ENCODE results near the gene TMEM35B. TPM values are rescaled to one million over a fixed set of nuclear protein-coding genes. Genes with fewer than 3 reads are reported as not detected.

The TMEM35B gene
- total RNA-seq, 1 experiment from 2014 or later: 18.7 TPM

- H3K27ac ChIP-seq (ENCODE audit: low read length): peak overlapping the region; percentile 97
- CTCF ChIA-PET: no interaction called here
- H3K9me3 ChIP-seq (ENCODE audit: control insufficient read depth, insufficient read depth, low read depth, low read length): peaks cover 19% of the 10 kb centered on the region; the same call in 1 of the 2 replicates
- H3K4me3 ChIP-seq (ENCODE audit: low read depth in 2 of 2, low read length in 2 of 2): peak overlapping the region; percentile 91 to 94
- no peak for ATAC-seq
- H3K36me3 ChIP-seq (ENCODE audit: control insufficient read depth, insufficient read depth, low read length): peaks cover 4% of the 10 kb centered on the region; the same call in 1 of the 2 replicates
- POLR2A ChIA-PET: no interaction called here
- BruUV-seq (replicated peaks): TSS peak; percentile 77
- DNase-seq (ENCODE audit: low read depth, low spot score): no peak
- TF ChIP-seq SIN3A (IDR thresholded peaks at IDR 0.05; ENCODE audit: borderline replicate concordance, insufficient read depth, low read depth, low read length): no peak
- in situ Hi-C loops (cut with HindIII; ENCODE audit: low pct_unique_long_range_greater_than_20kb, low sequenced_read_pairs): no loop called here
- H3K4me1 ChIP-seq (ENCODE audit: control insufficient read depth, insufficient read depth, low read length): peaks cover 13% of the 10 kb centered on the region
- intact Hi-C loops (cut with micrococcal nuclease; ENCODE audit: unreplicated experiment): no loop called here
- no peaks in the 10 kb centered on the region for H3K27me3 ChIP-seq (ENCODE audit: control insufficient read depth, insufficient read depth, low read length)
Measured at GRCh38 chr1:35032384-35032739, 47.2 kb upstream of the TMEM35B start.

- Histone ChIP-seq H3K9me3 (ENCODE audit: control insufficient read depth, insufficient read depth, low read depth, low read length) (peaks cover 19% of the 10 kb centered on the region; the same call in 1 of the 2 replicates), H3K4me1 (ENCODE audit: control insufficient read depth, insufficient read depth, low read length) (peaks cover 13% of the 10 kb centered on the region), H3K27ac (ENCODE audit: low read length) (peak overlapping the region; percentile 97), H3K36me3 (ENCODE audit: control insufficient read depth, insufficient read depth, low read length) (peaks cover 4% of the 10 kb centered on the region; the same call in 1 of the 2 replicates), H3K27me3 (ENCODE audit: control insufficient read depth, insufficient read depth, low read length) (no peaks in the 10 kb centered on the region), H3K4me3 (ENCODE audit: low read depth in 2 of 2, low read length in 2 of 2) (peak overlapping the region; percentile 91 to 94)
- ATAC-seq (0 out of 2 replicates have a peak, but pooled peaks have one; percentile 40), DNase-seq (ENCODE audit: low read depth, low spot score) (peak; percentile 10)
- in situ Hi-C loops (cut with HindIII; ENCODE audit: low pct_unique_long_range_greater_than_20kb, low sequenced_read_pairs): no loop called here
- ChIA-PET CTCF (no interaction called here), POLR2A (no interaction called here)
- BruUV-seq (replicated peaks): TSS peak; percentile 92
- intact Hi-C loops (cut with micrococcal nuclease; ENCODE audit: unreplicated experiment): no loop called here
- TF ChIP-seq POLR2AphosphoS5 (IDR thresholded peaks at IDR 0.05; ENCODE audit: low read depth, low read length): no peak
- TF ChIP-seq SIN3A (IDR thresholded peaks at IDR 0.05; ENCODE audit: borderline replicate concordance, insufficient read depth, low read depth, low read length): no peak
- no peak for TF ChIP-seq TCF7L2 (IDR thresholded peaks at IDR 0.05; ENCODE audit: low read depth, low read length)
- no peak for TF ChIP-seq CTCF (IDR thresholded peaks at IDR 0.05)
- TF ChIP-seq, protein P1, sequence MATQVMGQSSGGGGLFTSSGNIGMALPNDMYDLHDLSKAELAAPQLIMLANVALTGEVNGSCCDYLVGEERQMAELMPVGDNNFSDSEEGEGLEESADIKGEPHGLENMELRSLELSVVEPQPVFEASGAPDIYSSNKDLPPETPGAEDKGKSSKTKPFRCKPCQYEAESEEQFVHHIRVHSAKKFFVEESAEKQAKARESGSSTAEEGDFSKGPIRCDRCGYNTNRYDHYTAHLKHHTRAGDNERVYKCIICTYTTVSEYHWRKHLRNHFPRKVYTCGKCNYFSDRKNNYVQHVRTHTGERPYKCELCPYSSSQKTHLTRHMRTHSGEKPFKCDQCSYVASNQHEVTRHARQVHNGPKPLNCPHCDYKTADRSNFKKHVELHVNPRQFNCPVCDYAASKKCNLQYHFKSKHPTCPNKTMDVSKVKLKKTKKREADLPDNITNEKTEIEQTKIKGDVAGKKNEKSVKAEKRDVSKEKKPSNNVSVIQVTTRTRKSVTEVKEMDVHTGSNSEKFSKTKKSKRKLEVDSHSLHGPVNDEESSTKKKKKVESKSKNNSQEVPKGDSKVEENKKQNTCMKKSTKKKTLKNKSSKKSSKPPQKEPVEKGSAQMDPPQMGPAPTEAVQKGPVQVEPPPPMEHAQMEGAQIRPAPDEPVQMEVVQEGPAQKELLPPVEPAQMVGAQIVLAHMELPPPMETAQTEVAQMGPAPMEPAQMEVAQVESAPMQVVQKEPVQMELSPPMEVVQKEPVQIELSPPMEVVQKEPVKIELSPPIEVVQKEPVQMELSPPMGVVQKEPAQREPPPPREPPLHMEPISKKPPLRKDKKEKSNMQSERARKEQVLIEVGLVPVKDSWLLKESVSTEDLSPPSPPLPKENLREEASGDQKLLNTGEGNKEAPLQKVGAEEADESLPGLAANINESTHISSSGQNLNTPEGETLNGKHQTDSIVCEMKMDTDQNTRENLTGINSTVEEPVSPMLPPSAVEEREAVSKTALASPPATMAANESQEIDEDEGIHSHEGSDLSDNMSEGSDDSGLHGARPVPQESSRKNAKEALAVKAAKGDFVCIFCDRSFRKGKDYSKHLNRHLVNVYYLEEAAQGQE (IDR thresholded peaks at IDR 0.05; ENCODE audit: insufficient read depth in 1 of 2, low read depth in 2 of 2, low read length in 1 of 2): no peak
Measured at GRCh38 chr1:35030756-35031446, 45.8 kb upstream of the TMEM35B start.

DNA sequence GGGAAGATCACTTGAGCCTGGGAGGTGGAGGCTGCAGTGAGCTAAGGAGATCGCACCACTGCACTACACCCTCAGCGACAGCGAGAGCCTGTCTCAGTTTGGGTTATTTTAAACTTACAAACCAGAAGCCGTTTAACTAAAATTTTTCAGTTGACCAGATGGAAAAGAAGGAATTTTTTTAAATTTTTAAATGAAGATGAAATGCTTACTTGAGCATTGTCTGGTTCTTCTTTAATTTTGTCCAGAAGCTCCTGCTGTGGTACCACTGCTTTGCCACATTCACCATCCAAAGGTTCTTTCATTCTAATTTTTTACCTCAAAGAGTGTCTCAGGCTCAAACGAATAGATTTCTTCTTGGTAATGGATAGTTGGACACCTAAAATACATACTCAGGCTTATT lies 45.2 kb upstream of the TMEM35B start:
- intact Hi-C loops (cut with micrococcal nuclease; ENCODE audit: unreplicated experiment) (no loop called here), in situ Hi-C loops (cut with HindIII; ENCODE audit: low pct_unique_long_range_greater_than_20kb, low sequenced_read_pairs) (no loop called here)
- peak overlapping the region; percentile 97 for H3K27ac ChIP-seq (ENCODE audit: low read length)
- peaks cover 13% of the 10 kb centered on the region for H3K4me1 ChIP-seq (ENCODE audit: control insufficient read depth, insufficient read depth, low read length)
- ChIA-PET CTCF (no interaction called here), POLR2A (no interaction called here)
- peaks cover 4% of the 10 kb centered on the region; the same call in 1 of the 2 replicates for H3K36me3 ChIP-seq (ENCODE audit: control insufficient read depth, insufficient read depth, low read length)
- no peak for DNase-seq (ENCODE audit: low read depth, low spot score)
- no peak for TF ChIP-seq TCF7L2 (IDR thresholded peaks at IDR 0.05; ENCODE audit: low read depth, low read length)
- no peak for TF ChIP-seq CTCF (IDR thresholded peaks at IDR 0.05)
- TF ChIP-seq SIN3A (IDR thresholded peaks at IDR 0.05; ENCODE audit: borderline replicate concordance, insufficient read depth, low read depth, low read length): no peak
- TF ChIP-seq, protein P1 (IDR thresholded peaks at IDR 0.05; ENCODE audit: insufficient read depth in 1 of 2, low read depth in 2 of 2, low read length in 1 of 2): no peak
- no peak for TF ChIP-seq POLR2AphosphoS5 (IDR thresholded peaks at IDR 0.05; ENCODE audit: low read depth, low read length)
- peaks cover 19% of the 10 kb centered on the region; the same call in 1 of the 2 replicates for H3K9me3 ChIP-seq (ENCODE audit: control insufficient read depth, insufficient read depth, low read depth, low read length)
- no peaks in the 10 kb centered on the region for H3K27me3 ChIP-seq (ENCODE audit: control insufficient read depth, insufficient read depth, low read length)
- ATAC-seq: no peak
- no TSS peak for BruUV-seq (replicated peaks)
- peak overlapping the region; percentile 91 to 94 for H3K4me3 ChIP-seq (ENCODE audit: low read depth in 2 of 2, low read length in 2 of 2)
